Ecto neural progenitor cell (in vitro differentiated cells): ENCODE results near the gene CLEC18A.
A peak's percentile ranks its signal among the peaks of the same experiment; 100 is the strongest.
"Not testable (repeated sequence)": the region's sequence is repeated elsewhere in the genome, so short reads cannot be mapped to it uniquely, and the experiment has no call there.

Experiments
- DNase-seq: peaks from one replicate; pipeline ENCODE4 v3.0.0-alpha.2; 2018; ENCODE audit warnings: low spot score

Gene CLEC18A

GRCh38 chr16:69951017-69951671 is at the start of gene CLEC18A:
Gene CLEC18A, plus strand, starts transcription at chr16:69951334. Its CDS starts 33 bp downstream, at chr16:69951367.
- DNase-seq, result not testable (repeated sequence)

- DNase-seq, result no peak
These were observed 47.2 kb upstream of the CLEC18A start for GRCh38 chr16:69903865-69904415.

GRCh38 chr16:69904495-69905170 is 46.5 kb upstream of the CLEC18A start:
- no peak for DNase-seq

GRCh38 chr16:69905171-69905555 is 46.0 kb upstream of the CLEC18A start:
- no peak for DNase-seq

- no peak for DNase-seq
These were observed 44.2 kb upstream of the CLEC18A start for GRCh38 chr16:69906838-69907401.

GRCh38 chr16:69909043-69909442 is 42.1 kb upstream of the CLEC18A start:
- DNase-seq, result no peak

GRCh38 chr16:69909760-69910159 is 41.4 kb upstream of the CLEC18A start:
- no peak for DNase-seq

- no peak for DNase-seq
These were observed 40.2 kb upstream of the CLEC18A start for GRCh38 chr16:69910964-69911363.

GRCh38 chr16:69916462-69916861 is 34.7 kb upstream of the CLEC18A start:
- DNase-seq, result no peak

GRCh38 chr16:69917311-69917710 is 33.8 kb upstream of the CLEC18A start:
- DNase-seq, result no peak

- peak; percentile 67 for DNase-seq
These were observed 33.4 kb upstream of the CLEC18A start for GRCh38 chr16:69917739-69918138.

- no peak for DNase-seq
These were observed 32.9 kb upstream of the CLEC18A start for GRCh38 chr16:69918241-69918640.

GRCh38 chr16:69921127-69921526 is 30.0 kb upstream of the CLEC18A start:
- DNase-seq, result no peak

GRCh38 chr16:69922200-69922599 is 28.9 kb upstream of the CLEC18A start:
- no peak for DNase-seq

GRCh38 chr16:69924041-69924775 is 26.9 kb upstream of the CLEC18A start:
- DNase-seq, result no peak

- DNase-seq, result no peak
These were observed 26.4 kb upstream of the CLEC18A start for GRCh38 chr16:69924777-69925191.

GRCh38 chr16:69925311-69925710 is 25.8 kb upstream of the CLEC18A start:
- no peak for DNase-seq

GRCh38 chr16:69926241-69926640 is 24.9 kb upstream of the CLEC18A start:
- no peak for DNase-seq

- no peak for DNase-seq
These were observed 23.9 kb upstream of the CLEC18A start for GRCh38 chr16:69927056-69927757.

- no peak for DNase-seq
These were observed 22.2 kb upstream of the CLEC18A start for GRCh38 chr16:69928856-69929400.

- no peak for DNase-seq
These were observed 21.7 kb upstream of the CLEC18A start for GRCh38 chr16:69929480-69929879.
